ENCODE data around the gene TNS3.
A peak's percentile ranks its signal among the peaks of the same experiment; 100 is the strongest.
"Not testable (repeated sequence)": the region's sequence is repeated elsewhere in the genome, so short reads cannot be mapped to it uniquely, and the experiment has no call there.

TNS3 gene

GRCh38 chr7:47602272-47603004, 20.5 kb upstream of the TNS3 start:
- DNase-seq (ENCODE audit: low read depth): no peak

GRCh38 chr7:47601881-47602249, 20.0 kb upstream of the TNS3 start:
- no peak for DNase-seq (ENCODE audit: low read depth)

- peak; percentile 77 for DNase-seq (ENCODE audit: low read depth)
These were observed 19.4 kb upstream of the TNS3 start for GRCh38 chr7:47601119-47601880.

GRCh38 chr7:47600199-47601118, 18.5 kb upstream of the TNS3 start:
- peak; percentile 69 for DNase-seq (ENCODE audit: low read depth)

GRCh38 chr7:47597379-47597778, 15.5 kb upstream of the TNS3 start:
- no peak for DNase-seq (ENCODE audit: low read depth)

GRCh38 chr7:47596502-47597202, 14.7 kb upstream of the TNS3 start:
- no peak for DNase-seq (ENCODE audit: low read depth)

- no peak for DNase-seq (ENCODE audit: low read depth)
These were observed 12.5 kb upstream of the TNS3 start for GRCh38 chr7:47594406-47594805.

- no peak for DNase-seq (ENCODE audit: low read depth)
These were observed 10.0 kb upstream of the TNS3 start for GRCh38 chr7:47591655-47592572.

- no peak for DNase-seq (ENCODE audit: low read depth)
These were observed 9.3 kb upstream of the TNS3 start for GRCh38 chr7:47591089-47591654.

GRCh38 chr7:47590215-47590614, 8.3 kb upstream of the TNS3 start:
- not testable (repeated sequence) for DNase-seq (ENCODE audit: low read depth)

GRCh38 chr7:47588704-47589225, 6.9 kb upstream of the TNS3 start:
- no peak for DNase-seq (ENCODE audit: low read depth)

GRCh38 chr7:47587976-47588375, 6.1 kb upstream of the TNS3 start:
- DNase-seq (ENCODE audit: low read depth): no peak

GRCh38 chr7:47587351-47587750, 5.4 kb upstream of the TNS3 start:
- DNase-seq (ENCODE audit: low read depth): no peak

- DNase-seq (ENCODE audit: low read depth): no peak
These were observed 5.0 kb upstream of the TNS3 start for GRCh38 chr7:47586925-47587324.

- not testable (repeated sequence) for DNase-seq (ENCODE audit: low read depth)
These were observed 4.3 kb upstream of the TNS3 start for GRCh38 chr7:47586161-47586670.

GRCh38 chr7:47584536-47584895, 2.6 kb upstream of the TNS3 start:
- no peak for DNase-seq (ENCODE audit: low read depth)

- DNase-seq (ENCODE audit: low read depth): no peak
These were observed 2.0 kb upstream of the TNS3 start for GRCh38 chr7:47583739-47584535.

GRCh38 chr7:47582764-47583738, 1.1 kb upstream of the TNS3 start:
- DNase-seq (ENCODE audit: low read depth): no peak

Data from GM04504 (cell line).